Activated naive CD4-positive, alpha-beta T cell treated with anti-CD3 and anti-CD28 coated beads, Interleukin-2, amount 50 U/mL, for 16 hours (primary cell): Measurements from ENCODE around the gene DTX1.
A peak's percentile ranks its signal among the peaks of the same experiment; 100 is the strongest.

Experiments
- DNase-seq: peaks from one replicate; pipeline ENCODE4 v3.0.0-alpha.2; 2020

The DTX1 gene

DNA sequence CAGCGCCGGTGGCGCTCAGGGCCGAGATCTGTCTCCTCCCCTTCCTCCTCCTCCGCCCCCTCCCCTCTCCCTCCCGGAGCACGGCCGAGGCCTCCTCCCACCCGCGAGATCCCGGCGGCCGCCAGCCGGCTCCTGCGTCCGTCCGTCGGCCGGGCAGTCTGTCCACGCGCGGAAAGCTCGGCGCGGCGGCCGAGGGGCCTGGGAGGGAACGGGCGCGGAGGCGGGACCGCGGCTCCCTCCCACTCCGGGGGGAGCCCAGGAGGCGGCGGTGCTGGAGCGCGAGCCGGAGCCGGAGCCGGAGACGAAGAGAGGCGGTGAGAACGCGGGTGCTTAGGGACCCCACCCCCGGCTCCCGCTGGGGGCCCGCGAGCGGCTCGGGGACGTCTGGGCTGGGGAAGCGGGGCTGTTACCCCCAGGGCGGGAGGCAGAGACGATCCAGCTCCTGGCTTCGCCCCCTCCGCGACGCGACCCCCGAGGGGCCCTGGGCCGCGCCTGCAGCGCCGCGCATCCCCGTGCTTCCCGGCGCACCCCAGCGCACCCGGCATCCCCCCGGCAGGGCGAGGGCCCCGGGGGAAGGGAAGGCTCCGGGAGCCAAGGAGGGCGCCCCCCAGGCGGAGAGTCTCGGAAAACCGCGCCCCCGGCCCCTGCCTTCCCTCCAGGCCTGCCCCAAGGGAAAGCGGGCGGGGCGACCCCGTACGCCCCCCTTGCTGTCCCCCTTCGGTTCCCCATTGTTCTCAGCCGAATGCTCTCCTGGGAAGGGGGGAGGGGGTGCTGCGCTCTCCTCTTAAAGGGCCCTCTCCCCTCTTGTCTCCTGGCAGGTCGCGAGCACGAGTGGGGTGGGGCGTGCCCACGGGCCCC lies at the start of gene DTX1:
Gene DTX1 (plus strand): TSS at position 100 of the 858 bp plus-strand sequence. CDS start 1,463 bp downstream, outside the sequence.
- DNase-seq, result peak; percentile 59

DNA sequence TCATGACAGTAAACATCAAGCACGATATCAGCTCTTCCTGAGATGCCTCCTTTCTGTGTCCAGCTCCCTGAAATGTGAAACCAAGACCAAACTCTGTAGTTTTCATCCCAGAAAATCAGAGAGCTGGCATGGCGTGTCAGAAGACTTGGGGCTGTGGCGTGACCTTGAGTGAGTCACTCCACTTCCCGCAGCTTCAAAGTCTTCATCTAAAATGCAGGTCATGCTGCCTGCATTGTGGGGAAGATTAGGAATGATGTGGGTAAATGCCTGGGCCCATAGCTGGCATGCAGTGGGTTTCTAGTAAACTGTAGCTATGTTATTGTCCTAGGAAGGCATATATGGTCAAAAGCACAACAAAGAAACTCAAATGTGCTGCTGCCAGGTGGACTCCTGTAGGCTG lies 49.4 kb upstream of the DTX1 start:
- DNase-seq, result no peak

DNA sequence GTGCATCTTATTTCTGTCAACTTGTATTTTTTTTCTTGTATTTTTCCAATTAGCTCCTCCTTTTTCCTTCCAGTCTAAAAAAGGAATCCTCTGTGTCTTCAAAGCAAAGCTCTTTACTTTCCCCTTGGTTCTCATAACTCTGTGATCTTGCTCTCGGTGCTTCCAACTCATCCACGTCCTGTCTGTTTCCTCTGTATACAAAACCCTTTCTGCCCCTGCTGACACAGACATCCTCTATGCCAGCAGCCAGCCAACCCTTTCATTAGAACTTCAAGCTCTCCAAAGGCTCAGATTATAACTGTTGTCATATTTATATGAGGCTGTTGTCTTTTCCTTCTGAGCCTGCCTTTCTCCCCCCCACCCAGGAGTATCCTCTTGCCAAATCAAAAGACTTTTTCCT lies 45.8 kb upstream of the DTX1 start:
- no peak for DNase-seq

DNA sequence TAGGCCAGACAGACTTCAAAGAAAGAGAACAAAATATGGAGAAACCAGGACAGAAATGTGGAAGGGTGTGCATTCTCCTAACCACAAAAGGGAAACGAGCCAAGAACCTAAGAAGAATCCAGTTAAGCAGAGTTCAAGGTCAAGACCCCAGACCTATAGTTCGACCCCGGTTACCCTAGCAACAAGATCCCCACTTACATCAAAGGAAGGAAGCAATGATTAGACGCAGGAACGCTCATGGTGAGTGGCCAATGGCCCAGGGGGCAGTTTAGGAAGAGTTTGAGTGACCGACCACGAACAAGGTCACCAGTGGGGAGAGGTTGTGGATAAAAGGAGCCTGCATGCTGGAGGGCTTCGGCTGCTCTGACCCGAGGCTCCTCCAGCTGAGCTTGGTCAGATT lies 42.0 kb upstream of the DTX1 start:
- no peak for DNase-seq

DNA sequence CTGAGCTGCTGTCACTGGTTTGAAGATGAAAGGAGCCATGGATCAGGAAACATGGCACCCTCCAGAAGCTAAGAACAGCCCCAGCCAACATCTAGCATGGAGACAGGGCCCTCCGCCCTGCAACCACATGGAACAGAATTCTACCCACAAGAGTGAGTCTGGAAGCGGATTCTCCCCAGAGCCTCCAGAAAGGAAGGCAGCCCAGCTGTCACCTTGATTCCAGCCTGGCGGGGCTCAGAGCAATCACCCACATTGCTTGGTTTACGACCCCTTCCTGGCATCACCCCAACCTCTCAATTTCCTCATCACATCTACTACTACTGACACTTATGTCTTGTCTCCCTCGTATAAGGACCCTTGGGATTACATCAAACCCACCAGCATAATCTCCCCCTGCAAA lies 39.7 kb upstream of the DTX1 start:
- no peak for DNase-seq

DNA sequence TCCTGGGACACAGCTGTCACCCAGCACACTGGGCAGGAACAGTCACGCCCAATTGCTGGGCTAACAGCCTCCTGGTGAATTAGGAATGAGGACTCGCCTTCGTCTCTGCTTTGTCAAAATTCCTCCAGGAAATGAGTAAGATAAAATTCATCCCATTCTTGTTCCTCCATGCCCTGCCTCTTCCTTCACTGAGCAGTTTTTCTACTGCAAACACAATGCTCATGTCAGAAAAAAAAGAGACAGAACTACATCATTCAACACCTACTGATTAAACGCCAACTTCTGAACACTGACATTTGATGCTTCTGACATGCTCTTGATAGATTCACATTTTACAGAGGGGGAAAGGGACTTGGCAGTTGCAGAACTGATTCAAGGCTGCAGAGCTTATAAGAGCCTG lies 37.5 kb upstream of the DTX1 start:
- no peak for DNase-seq

DNA sequence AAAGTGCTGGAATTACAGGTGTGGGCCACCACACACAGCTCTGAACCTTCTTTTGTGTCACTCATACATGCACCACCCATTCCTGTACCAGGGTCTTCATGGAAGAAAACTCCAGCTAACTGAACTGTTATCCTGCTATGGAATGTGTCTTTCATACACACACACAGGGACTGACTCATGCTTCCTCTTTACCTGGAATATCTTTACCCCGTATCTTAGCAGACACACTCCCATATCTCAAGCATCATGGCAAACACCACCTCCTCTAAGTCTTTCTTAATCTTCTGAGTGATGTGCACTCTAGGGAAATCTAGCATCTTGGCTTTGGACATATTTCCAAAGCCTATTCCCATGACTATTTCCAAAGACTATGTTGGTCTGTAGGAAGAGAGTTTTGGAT lies 35.0 kb upstream of the DTX1 start:
- no peak for DNase-seq

DNA sequence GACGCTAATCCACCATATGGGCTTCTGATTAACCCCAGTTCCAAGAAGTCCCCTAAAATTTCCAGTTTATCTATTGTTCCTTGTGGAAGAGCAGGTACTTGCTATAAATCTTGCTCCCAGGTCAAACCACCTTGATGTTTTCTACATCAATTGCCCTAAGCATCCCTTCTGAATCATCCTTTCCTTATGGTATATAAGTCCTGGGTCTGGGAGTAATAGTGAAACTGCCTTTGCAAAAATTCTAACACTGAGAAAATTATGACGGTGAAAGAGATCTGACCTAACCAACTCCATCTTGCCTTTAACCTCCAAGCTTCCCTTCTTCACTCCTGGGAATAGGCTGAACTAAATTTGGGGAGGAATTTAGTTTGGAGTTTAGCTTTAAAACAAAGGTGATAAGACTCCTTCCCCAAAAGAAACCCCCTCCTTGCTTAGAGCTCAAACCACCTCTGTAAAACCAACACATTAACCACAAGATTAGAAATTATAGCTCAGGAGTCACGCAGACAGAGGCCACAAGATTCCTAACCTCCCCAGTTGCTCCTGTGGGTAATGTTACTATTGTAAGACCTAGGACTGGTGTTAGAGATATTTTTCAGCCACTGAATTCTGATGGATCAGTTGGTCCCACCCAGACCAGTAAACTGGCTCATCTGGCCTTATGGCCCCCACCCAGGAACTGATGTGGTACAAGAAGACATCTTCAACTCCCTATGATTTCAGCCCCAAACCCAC lies 33.8 kb upstream of the DTX1 start:
- no peak for DNase-seq

DNA sequence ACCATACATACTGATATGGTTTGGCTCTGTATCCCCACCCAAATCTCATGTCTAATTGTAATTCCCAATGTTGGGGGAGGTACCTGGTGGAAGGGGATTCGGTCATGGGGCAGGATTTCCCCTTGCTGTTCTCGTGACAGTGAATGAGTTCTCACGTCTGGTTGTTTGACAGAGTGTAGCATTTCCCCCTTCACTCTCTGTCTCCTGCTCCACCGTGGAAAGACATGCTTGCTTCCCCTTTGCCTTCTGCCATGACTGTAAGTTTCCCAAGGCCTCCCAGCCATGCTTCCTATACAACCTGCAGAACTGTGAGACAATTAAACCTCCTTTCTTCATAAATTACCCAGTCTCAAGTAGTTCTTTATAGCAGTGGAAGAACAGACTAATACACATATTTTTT lies 28.8 kb upstream of the DTX1 start:
- DNase-seq, result no peak

DNA sequence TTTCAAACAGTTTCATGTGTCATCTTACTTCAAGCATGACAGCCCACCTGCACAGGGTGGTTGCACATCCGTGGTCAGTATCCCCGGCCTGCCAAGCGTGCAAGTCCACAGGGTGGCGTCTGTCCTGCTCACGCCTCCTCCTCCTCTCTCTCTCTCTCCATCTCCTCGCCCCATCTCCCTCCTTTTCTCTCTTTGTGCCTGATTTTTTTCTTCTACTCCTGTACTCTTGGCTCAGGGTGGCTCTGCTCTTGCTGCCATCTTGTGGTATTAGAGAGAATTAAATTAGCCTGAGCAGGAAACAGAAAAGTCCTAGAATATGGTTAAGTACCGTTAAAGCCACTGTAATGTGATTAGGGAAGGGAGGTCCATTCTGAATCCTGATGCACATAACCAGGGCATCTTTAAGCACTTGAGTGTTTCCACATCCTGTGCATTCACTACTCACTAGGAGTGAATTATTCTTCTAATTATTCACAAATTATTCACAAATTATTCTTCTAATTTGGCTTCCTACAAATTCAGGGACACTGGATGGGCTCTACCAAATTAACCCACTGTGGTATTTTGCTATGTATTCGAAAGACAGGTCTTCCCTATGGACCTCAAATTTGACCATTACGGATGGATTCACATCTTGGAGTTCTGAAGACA lies 25.5 kb upstream of the DTX1 start:
- no peak for DNase-seq

DNA sequence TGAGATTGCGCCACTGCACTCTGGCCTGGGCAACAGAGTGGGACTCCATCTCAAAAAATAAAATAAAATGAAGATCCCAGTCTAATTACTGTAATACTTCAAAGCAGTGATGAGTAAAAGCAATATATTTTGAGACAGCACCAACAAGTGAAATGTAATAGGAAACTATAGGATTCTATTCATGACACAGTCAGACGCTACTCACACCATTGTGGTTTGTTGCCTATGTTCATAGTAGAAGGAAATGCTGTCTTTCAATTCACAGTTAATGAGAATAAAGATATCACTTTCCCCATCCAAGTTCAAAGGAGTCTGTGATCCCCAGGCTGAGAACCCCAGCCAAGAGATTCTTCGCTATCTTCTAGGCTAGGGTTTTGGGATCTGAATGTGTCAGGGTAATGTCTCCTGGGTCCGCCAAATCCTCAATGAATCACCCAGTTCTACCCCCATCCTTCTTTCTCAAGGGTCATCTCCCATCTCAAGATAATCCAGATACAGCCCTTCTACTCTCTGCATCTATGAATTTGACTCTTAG lies 16.6 kb upstream of the DTX1 start:
- no peak for DNase-seq

DNA sequence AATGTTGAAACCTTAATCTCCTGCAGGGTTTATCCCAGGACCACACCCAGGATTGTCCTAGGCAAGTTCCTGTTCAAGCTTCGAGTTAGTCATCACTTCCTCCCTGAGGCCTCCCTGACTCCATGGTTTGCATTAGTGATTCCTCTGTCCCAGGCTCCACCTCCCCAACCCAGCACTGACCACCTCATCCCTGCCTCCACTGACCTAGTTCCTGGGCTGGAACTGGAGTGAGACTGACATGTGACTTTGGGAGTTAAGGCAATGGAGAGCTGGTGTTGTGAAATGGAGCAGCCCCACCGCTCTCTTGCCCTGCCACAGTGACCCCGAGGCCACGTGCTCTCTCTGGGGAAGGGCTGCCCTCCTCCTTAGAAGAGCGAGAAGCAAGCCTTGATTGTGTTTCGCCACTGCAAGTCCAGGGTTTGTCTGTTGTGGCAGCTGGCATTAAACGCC lies 15.8 kb upstream of the DTX1 start:
- no peak for DNase-seq

DNA sequence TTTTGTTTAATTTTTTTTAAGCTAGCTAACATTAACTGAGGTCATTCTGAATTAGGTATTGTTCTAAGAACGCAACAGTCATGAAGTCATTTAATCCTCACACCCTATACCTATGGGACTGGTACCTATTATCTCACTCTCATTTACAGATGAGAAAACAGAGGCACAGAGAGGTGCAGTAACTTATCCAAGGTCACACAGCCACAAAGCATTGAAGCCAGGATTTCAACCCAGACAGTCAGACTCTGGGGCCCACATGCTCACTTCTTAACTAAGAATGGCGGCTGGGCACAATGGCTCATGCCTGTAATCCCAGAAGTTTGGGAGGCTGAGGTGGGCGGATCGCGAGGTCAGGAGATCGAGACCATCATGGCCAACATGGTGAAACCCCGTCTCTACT lies 15.0 kb upstream of the DTX1 start:
- no peak for DNase-seq

DNA sequence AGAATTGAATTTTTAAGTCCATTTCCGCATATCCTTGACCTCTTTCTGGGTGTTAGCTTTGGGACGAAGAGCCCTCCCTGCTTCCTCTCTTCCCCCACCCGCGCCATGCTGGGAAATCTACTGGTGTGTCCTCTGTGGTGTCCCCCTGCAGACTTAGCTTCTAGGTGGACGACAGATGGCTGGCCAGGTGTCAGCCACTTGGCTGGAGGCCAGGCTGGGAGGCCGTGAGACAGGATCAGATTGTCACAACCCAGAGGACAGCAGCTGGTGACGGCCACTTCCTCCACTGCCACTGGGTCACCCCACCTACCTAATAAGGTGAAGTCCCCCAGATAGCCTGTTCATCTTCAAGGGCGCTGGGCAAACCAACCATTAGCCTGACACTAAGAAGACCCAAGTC lies 13.3 kb upstream of the DTX1 start:
- no peak for DNase-seq

DNA sequence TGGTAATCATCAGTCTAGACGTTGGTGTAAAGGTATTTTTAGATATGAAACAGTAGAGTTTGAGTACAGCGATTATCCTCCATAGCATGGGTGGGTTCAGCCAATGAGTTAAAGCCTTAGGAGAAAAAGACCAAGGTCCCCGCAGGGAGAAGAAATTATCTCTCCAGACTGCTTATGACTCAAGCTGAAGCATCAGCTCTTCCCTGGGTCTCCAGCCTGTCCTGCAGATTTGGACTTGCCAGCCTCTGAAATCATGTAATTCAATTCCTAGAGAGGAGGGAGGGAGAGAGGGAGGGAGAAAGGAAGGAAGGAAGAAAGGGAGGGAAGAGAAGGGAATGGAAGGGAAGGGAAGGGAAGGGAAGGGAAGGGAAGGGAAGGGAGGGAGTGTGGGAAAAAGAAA lies 12.0 kb upstream of the DTX1 start:
- no peak for DNase-seq

DNA sequence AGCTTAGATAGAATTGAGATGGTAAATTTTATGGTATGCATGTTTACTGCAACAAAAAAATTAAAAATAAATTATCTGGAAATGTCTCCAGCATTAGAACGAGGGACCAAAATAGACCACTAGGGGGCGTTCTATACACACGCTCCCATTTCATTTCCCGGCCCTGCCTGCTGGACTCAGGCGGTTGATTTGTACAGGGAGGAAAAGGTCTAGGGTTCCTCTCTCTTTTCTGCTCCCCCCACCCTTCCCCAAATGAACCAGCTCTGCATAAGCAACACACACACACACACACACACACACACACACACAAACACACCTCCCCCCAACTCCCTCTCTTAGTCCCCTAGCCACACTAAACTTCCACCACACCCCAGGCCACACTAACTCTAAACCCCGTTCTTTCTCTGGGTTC lies 7.8 kb upstream of the DTX1 start:
- DNase-seq, result peak; percentile 54

DNA sequence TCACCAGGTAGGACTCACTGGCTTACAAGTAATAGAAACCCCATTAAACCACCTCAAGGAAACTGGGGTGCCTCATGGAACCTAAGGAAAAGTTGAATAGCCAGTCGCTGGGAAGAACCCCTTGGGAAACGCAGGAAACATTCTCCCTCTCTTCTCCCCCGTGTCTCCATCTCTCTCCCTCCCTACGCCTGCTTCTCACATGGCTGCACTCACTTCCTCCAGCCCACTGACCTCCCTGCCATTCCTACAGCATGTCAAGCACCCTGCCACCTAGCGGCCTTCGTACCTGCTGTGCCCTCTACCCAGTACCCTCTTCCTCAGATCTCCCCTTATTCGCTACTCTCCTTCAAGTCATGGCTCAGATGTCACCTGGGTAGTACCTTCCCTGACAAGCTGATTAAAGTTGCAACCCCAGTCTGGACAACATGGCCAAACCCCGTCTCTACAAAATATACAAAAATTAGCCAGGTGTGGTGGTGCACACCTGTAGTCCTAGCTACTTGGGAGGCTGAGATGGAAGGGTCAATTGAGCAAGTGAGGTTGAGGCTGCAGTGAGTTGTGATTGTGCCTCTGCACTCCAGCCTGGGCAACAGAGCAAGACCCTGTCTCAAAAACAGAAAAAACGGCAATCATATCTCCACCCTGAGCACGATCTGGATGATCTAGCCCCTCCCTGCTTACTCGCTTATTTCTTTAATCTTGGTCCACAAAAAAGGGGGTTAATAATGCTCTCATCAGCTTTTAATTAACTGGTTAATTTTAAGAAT lies 6.4 kb upstream of the DTX1 start:
- DNase-seq, result no peak

DNA sequence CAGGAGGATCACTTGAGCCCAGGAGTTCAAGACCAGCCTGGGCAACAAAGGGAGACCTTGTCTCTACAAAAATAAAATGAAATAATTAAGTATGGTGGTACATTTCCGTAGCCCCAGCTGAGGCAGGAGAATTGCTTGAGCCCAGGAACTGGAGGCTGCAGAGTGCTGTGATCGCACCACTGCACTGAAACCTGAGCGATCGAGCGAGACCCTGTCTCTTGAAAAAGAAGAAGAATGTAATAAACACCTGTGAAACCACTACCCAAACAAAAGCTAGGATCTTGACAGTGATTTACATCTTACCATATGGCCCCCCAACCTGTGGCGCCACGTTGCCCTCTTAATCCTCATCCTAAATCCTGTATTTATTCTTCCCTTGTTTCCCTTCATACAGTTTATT lies 5.7 kb upstream of the DTX1 start:
- no peak for DNase-seq

DNA sequence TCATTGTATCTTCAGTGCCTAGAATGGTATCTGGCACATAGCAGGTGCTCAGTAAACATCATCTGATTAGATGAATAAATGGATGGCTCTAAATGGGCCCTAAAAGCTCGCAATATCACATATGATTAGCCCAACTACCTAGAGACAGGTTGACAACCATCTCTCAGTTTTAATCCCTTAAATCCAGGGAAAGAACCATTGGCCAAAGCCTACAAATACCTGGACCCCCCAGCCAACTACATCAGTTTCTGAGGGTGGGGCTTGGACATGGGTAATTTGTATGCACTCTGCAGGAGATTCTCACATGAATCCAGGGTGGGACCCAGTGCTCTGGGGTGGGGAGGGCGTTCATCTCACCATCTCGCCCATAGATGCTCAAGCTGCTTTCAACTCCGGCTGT lies 4.8 kb upstream of the DTX1 start:
- DNase-seq, result no peak

DNA sequence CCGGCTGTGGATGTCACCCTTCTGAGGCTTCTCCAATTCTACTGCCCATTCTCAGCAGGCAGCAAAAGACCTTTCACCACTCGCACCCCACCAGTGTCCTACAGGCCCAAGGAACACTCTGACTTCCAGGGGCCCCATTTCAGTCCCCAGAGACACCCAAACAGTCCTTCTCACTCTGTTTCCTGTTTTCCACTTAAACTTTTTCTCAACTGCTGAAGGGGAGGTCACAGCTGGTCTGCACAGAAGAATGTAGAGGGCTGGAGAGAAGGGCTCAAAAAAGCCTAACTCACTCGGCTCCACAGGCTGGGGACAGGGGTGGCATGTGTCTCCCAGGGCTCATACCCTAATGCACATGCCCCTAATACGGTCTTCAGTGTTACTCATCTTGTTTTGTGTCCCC lies 4.2 kb upstream of the DTX1 start:
- no peak for DNase-seq

DNA sequence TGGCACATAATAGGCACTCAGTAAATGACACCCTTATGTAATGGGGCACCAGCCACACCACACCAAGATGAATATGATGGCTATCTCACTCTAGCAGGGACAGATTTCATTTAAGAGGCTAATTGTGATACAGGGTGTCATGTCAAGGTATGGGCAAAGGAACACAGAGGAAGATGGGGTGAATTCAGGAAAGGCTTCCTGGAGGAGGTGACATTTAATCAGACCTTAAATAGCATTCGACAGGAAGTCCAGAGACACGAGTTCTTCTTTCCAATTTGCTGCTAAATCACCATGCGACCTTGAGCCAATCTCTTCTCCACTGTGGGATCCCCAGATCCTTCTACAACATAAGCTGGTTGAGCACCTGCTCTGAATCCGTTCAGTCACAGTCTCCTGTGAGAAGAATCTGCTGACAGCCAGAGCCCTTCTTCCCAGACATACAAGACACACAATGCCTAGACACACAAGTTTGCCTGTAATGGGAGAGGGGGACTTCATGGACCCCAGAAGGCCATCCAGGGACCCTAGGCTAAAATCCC lies 1.5 kb upstream of the DTX1 start:
- DNase-seq, result no peak

DNA sequence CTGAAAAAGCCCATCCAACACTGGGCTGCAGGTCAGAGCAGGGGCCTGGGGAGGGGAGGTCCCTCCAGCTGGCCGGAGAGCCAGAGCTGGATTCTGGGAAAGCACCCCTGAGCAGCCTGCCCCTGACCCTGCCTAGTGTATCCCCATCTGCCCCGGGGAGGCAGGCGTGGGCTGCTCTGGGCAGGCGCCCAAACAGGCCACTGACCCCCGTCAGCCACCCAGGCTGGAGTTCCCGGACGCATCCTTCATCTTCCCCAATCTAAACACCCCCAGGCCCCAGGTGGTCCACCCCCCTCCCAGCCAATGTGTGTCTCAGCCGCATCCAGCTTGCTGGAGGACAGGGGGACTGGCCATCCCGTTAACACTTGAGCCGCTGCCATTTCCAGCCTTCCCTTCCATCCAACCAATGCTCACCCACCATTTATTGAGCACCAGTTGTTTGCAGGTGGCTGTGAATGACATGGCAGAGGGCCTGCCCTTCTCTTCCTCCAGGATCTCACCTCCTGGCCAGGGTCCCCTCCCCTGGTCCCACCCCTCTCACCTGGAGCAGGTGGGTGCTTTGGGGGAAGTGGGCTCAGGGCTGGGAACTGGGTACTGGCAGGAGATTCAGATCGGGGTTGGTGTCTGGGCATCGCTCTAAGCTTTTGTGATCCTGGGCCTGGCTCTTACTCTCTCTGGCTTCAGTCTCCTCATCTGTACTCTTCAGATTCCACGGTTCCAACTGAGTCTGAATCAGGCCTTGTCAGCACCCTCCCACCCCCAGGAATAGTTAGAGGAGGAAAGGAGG lies 743 bp upstream of the DTX1 start:
- DNase-seq, result no peak
